Endodermal cell (in vitro differentiated cells): ENCODE data around the gene AGAP2. TPM values are rescaled to one million over a fixed set of nuclear protein-coding genes. Genes with fewer than 3 reads are reported as not detected.

Experiments
- DNase-seq: peaks from one replicate; pipeline ENCODE4 v3.0.0-alpha.2; 2017
- H3K27ac ChIP-seq: 2 replicates; pipeline ENCODE4 v1.5.1; 2013; ENCODE audit warnings: mild to moderate bottlenecking, low read depth, low read length, moderate library complexity
- H3K27me3 ChIP-seq: 2 replicates; pipeline ENCODE4 v1.6.1; 2013; ENCODE audit warnings: mild to moderate bottlenecking, low read length, moderate library complexity; ENCODE audit not compliant: insufficient read depth, control insufficient read depth, poor library complexity, severe bottlenecking
- H3K36me3 ChIP-seq: 2 replicates; pipeline ENCODE4 v1.7.0; 2013; ENCODE audit warnings: mild to moderate bottlenecking, low read length, moderate library complexity; ENCODE audit not compliant: control insufficient read depth, insufficient read depth
- H3K4me1 ChIP-seq: one replicate; pipeline ENCODE4 v1.7.0; 2013; ENCODE audit warnings: low read length; ENCODE audit not compliant: control insufficient read depth, insufficient read depth
- H3K4me3 ChIP-seq: 2 replicates; pipeline ENCODE4 v1.5.1; 2013; ENCODE audit warnings: mild to moderate bottlenecking, low read length, moderate library complexity
- H3K9ac ChIP-seq: 2 replicates; pipeline ENCODE4 v1.6.1; 2013; ENCODE audit warnings: mild to moderate bottlenecking, low read length, moderate library complexity; ENCODE audit not compliant: poor library complexity, severe bottlenecking; ENCODE audit errors: extremely low read depth
- H3K9me3 ChIP-seq: 2 replicates; pipeline ENCODE4 v1.6.1; 2013; ENCODE audit warnings: mild to moderate bottlenecking, low read length, moderate library complexity; ENCODE audit not compliant: control insufficient read depth
- H3K27ac Mint-ChIP-seq: 2 replicates; pipeline ENCODE4 v1.8.0; 2020; ENCODE audit warnings: mixed read lengths
- H3K27me3 Mint-ChIP-seq: 2 replicates; pipeline ENCODE4 v1.8.0; 2021; ENCODE audit warnings: mild to moderate bottlenecking, mixed read lengths; ENCODE audit not compliant: insufficient read depth
- H3K36me3 Mint-ChIP-seq: 2 replicates; pipeline ENCODE4 v1.8.0; 2020; ENCODE audit warnings: low read depth, mixed read lengths
- H3K4me1 Mint-ChIP-seq: 2 replicates; pipeline ENCODE4 v1.8.0; 2020; ENCODE audit warnings: mixed read lengths
- H3K4me3 Mint-ChIP-seq: 2 replicates; pipeline ENCODE4 v1.8.0; 2020; ENCODE audit warnings: mild to moderate bottlenecking, moderate library complexity, mixed read lengths
- H3K9me3 Mint-ChIP-seq: 2 replicates; pipeline ENCODE4 v1.8.0; 2020; ENCODE audit warnings: mild to moderate bottlenecking, mixed read lengths
- CTCF ChIP-seq: fragments of 200-600 bp; sonication (generic); conservative IDR thresholded peaks from 2 replicates; pipeline ENCODE4 v1.5.0; 2021; ENCODE audit warnings: antibody characterized with exemption, mild to moderate bottlenecking
- WGBS, 2 experiments: methylation state at CpG; one replicate each; pipeline versions ENCODE4 v1.1.5 to v1.1.7; 2013; ENCODE audit warnings: missing lambda C conversion rate in 2 of 2, mixed read lengths in 1 of 2; ENCODE audit not compliant: insufficient coverage in 1 of 2, insufficient read length in 1 of 2; 5-methylcytosine and 5-hydroxymethylcytosine counted together
- total RNA-seq, 2 donors: library from RNA; stranded (reverse); fragmentation: NEBNext Ultra II Directional in 1 of 2; extraction: Animal tissue kit (Norgen Biotek cat#: 25700) in 1 of 2; gene quantifications; 2 replicates in 1 of 2; 3 replicates in 1 of 2; pipeline ENCODE4 v1.2.1, GENCODE V29; 2021

Gene AGAP2
- total RNA-seq, 2 donors from 2014 or later: 0.44 TPM; not detected in 1

- peaks cover 3% of the 10 kb centered on the region for H3K36me3 Mint-ChIP-seq
- no peaks in the 10 kb centered on the region for H3K9me3 Mint-ChIP-seq
- H3K27ac Mint-ChIP-seq: no peak overlapping the region
- WGBS, 2 experiments: 95 to 100% methylated on average over 3 to 6 of the region's 7 CpGs
- no peaks in the 10 kb centered on the region for H3K27me3 Mint-ChIP-seq
- H3K4me1 ChIP-seq: no peaks in the 10 kb centered on the region
- peaks cover under 1% of the 10 kb centered on the region for H3K4me1 Mint-ChIP-seq
- DNase-seq: no peak
- no peaks in the 10 kb centered on the region for H3K27me3 ChIP-seq
- TF ChIP-seq CTCF: no peak
- H3K27ac ChIP-seq: no peak overlapping the region
- no peak overlapping the region for H3K4me3 ChIP-seq
- H3K4me3 Mint-ChIP-seq: no peak overlapping the region
- no peak overlapping the region for H3K9ac ChIP-seq
- H3K9me3 ChIP-seq: no peaks in the 10 kb centered on the region
- no peaks in the 10 kb centered on the region for H3K36me3 ChIP-seq
Observed at GRCh38 chr12:57777911-57778310, 39.4 kb upstream of the AGAP2 start.

- no peaks in the 10 kb centered on the region for H3K4me1 ChIP-seq
- no peaks in the 10 kb centered on the region for H3K36me3 ChIP-seq
- TF ChIP-seq CTCF: no peak
- H3K27ac Mint-ChIP-seq: no peak overlapping the region
- H3K9me3 ChIP-seq: no peaks in the 10 kb centered on the region
- WGBS, 2 experiments: 91 to 94% methylated on average over 6 to 7 of the region's 7 CpGs
- no peak overlapping the region for H3K9ac ChIP-seq
- H3K4me1 Mint-ChIP-seq: peaks cover 2% of the 10 kb centered on the region
- H3K27me3 Mint-ChIP-seq: no peaks in the 10 kb centered on the region
- no peak overlapping the region for H3K4me3 Mint-ChIP-seq
- H3K4me3 ChIP-seq: no peak overlapping the region
- no peak overlapping the region for H3K27ac ChIP-seq
- no peaks in the 10 kb centered on the region for H3K27me3 ChIP-seq
- H3K36me3 Mint-ChIP-seq: peaks cover 3% of the 10 kb centered on the region
- no peaks in the 10 kb centered on the region for H3K9me3 Mint-ChIP-seq
- DNase-seq: no peak
Observed at GRCh38 chr12:57777367-57777766, 38.8 kb upstream of the AGAP2 start.

GRCh38 chr12:57776247-57776587 is 37.7 kb upstream of the AGAP2 start:
- Mint-ChIP-seq H3K27me3 (no peaks in the 10 kb centered on the region), H3K9me3 (no peaks in the 10 kb centered on the region), H3K4me3 (no peak overlapping the region), H3K36me3 (peaks cover 3% of the 10 kb centered on the region), H3K4me1 (peaks cover 6% of the 10 kb centered on the region), H3K27ac (no peak overlapping the region)
- no peaks in the 10 kb centered on the region for H3K9me3 ChIP-seq
- H3K36me3 ChIP-seq: no peaks in the 10 kb centered on the region
- 75 to 78% methylated on average over 2 of the region's 2 CpGs for WGBS, 2 experiments
- H3K9ac ChIP-seq: no peak overlapping the region
- H3K27me3 ChIP-seq: no peaks in the 10 kb centered on the region
- no peak for TF ChIP-seq CTCF
- H3K4me3 ChIP-seq: no peak overlapping the region
- H3K4me1 ChIP-seq: no peaks in the 10 kb centered on the region
- no peak overlapping the region for H3K27ac ChIP-seq
- DNase-seq: no peak
